ENCODE results near the gene OTOP2. TPM values are rescaled to one million over a fixed set of nuclear protein-coding genes. Genes with fewer than 3 reads are reported as not detected.

The OTOP2 gene
- total RNA-seq, 6 donors from 2014 or later = not detected

- peaks cover 0 to 26% (median 15%) of the 10 kb centered on the region in 4 donors for H3K27me3 ChIP-seq
Measured at GRCh38 chr17:74892974-74893911, 30.8 kb upstream of the OTOP2 start, which contains the start of gene FADS6. Gene FADS6, minus strand, starts transcription at chr17:74893633. Its CDS starts 38 bp downstream, at chr17:74893595.

GRCh38 chr17:74893936-74894671, 30.0 kb upstream of the OTOP2 start:
- H3K9me3 ChIP-seq = no peaks in the 10 kb centered on the region
- H3K36me3 ChIP-seq = no peaks in the 10 kb centered on the region
- H3K27ac ChIP-seq = no peak overlapping the region
- ATAC-seq (ENCODE audit: low FRiP score in 2 of 2) = no peak
- WGBS, 2 donors = 33 to 42% methylated on average over 11 to 18 of the region's 22 CpGs
- peaks cover 0 to 26% (median 15%) of the 10 kb centered on the region in 4 donors for H3K27me3 ChIP-seq
- DNase-seq = no peak
- peak overlapping the region in 2 of 4 donors; percentile 22 to 38 for H3K4me3 ChIP-seq
- H3K4me1 ChIP-seq = peaks cover 10 to 19% (median 15%) of the 10 kb centered on the region in 4 donors
- TF ChIP-seq EP300 (IDR thresholded peaks at IDR 0.05) (no peak), POLR2AphosphoS5 (IDR thresholded peaks at IDR 0.05) (no peak), POLR2A (IDR thresholded peaks at IDR 0.05) (no peak), CTCF (IDR thresholded peaks at IDR 0.05) (no peak)

More at GRCh38 chr17:74892974-74893911, 30.8 kb upstream of the OTOP2 start, which contains the start of gene FADS6:
- Histone ChIP-seq H3K4me1 (peaks cover 10 to 19% (median 15%) of the 10 kb centered on the region in 4 donors), H3K36me3 (no peaks in the 10 kb centered on the region), H3K27ac (no peak within 1 kb of the TSS), H3K9me3 (no peaks in the 10 kb centered on the region), H3K4me3 (peak within 1 kb of the TSS in 3 of 4 donors; percentile 21 to 38 (median 22))
- no peak for TF ChIP-seq POLR2AphosphoS5 (IDR thresholded peaks at IDR 0.05)
- no peak for TF ChIP-seq CTCF (IDR thresholded peaks at IDR 0.05)
- no peak for TF ChIP-seq POLR2A (IDR thresholded peaks at IDR 0.05)
- no peak for TF ChIP-seq EP300 (IDR thresholded peaks at IDR 0.05)
- ATAC-seq (ENCODE audit: low FRiP score in 2 of 2) = peak in 1 of 2 donors; percentile 42
- DNase-seq = peak in 1 of 2 donors; percentile 83
- WGBS, 2 donors = 4% methylated on average over 59 of the region's 86 CpGs; no CpG with 5 or more reads in 1 of the 2 donors

GRCh38 chr17:74898376-74898946, 25.6 kb upstream of the OTOP2 start:
- ATAC-seq (ENCODE audit: low FRiP score in 2 of 2) (no peak), DNase-seq (no peak)
- H3K4me3 ChIP-seq = no peak overlapping the region
- no peak for TF ChIP-seq POLR2A (IDR thresholded peaks at IDR 0.05)
- TF ChIP-seq POLR2AphosphoS5 (IDR thresholded peaks at IDR 0.05) = no peak
- TF ChIP-seq EP300 (IDR thresholded peaks at IDR 0.05) = no peak
- TF ChIP-seq CTCF (IDR thresholded peaks at IDR 0.05) = no peak
- H3K4me1 ChIP-seq = peaks cover 4 to 5% (median 5%) of the 10 kb centered on the region in 4 donors
- H3K9me3 ChIP-seq = no peaks in the 10 kb centered on the region
- no peaks in the 10 kb centered on the region for H3K36me3 ChIP-seq
- peaks cover 0 to 16% (median 5%) of the 10 kb centered on the region in 4 donors for H3K27me3 ChIP-seq
- WGBS, 2 donors = 85 to 88% methylated on average over 6 to 11 of the region's 11 CpGs
- H3K27ac ChIP-seq = no peak overlapping the region

- ATAC-seq (ENCODE audit: low FRiP score in 2 of 2) = no peak
- peaks cover 0 to under 1% (median 0%) of the 10 kb centered on the region in 4 donors for H3K27me3 ChIP-seq
- DNase-seq = no peak
Measured at GRCh38 chr17:74900208-74900607, 23.9 kb upstream of the OTOP2 start.

More at GRCh38 chr17:74900208-74900607, 23.9 kb upstream of the OTOP2 start:
- Histone ChIP-seq H3K9me3 (no peaks in the 10 kb centered on the region), H3K27ac (no peak overlapping the region), H3K36me3 (no peaks in the 10 kb centered on the region), H3K4me1 (no peaks in the 10 kb centered on the region), H3K4me3 (no peak overlapping the region)
- TF ChIP-seq POLR2A (IDR thresholded peaks at IDR 0.05) (no peak), POLR2AphosphoS5 (IDR thresholded peaks at IDR 0.05) (no peak), EP300 (IDR thresholded peaks at IDR 0.05) (no peak), CTCF (IDR thresholded peaks at IDR 0.05) (no peak)
- WGBS, 2 donors = 79 to 88% methylated on average over 8 of the region's 8 CpGs
